Fibroblast of skin of scalp (primary cell): ENCODE data around the gene TEN1.
"Not testable (repeated sequence)": the region's sequence is repeated elsewhere in the genome, so short reads cannot be mapped to it uniquely, and the experiment has no call there.

ENCODE experiments used
- DNase-seq: peaks from one replicate; pipeline ENCODE4 v3.0.0-alpha.2; 2013

TEN1 gene

GRCh38 chr17:76032073-76032779, 53.2 kb downstream of the TEN1 start:
- no peak for DNase-seq

DNA sequence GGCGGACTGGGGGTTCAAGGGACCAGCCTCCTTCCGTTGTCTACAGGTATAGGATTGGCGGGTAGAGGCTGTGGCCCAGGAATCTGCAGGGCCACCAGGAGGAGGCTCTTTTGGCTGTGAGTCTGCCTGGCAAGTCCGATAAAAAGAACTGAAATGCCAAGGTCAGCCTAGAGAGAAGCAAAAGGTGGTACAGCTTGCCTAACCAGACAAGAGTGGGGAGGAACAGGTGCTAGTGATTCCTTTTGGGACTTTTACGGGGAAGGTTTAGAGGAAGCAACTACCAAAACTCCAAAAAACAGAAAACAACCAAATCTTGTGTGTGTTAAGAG, 53.7 kb downstream of the TEN1 start:
- DNase-seq: no peak

DNA sequence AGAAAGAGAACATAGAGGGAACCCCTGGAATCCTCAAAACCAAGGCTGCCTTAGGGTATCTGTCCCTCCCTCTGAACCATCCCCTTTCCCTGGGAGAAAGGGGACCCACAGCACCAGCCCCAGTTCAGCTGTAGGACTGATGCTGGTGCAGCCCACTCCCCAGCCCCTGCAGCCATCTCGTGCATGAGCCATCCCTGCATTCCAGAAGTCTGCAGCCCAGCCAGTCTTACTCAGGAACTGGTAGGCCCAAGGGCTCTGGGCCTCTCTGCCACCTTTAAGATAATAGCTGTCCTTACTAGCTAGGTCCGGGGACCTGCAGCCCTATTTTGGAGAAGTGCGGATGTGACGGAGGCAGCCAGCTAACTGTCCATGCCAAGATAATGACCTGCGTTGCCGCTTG, 54.1 kb downstream of the TEN1 start:
- DNase-seq: no peak

DNA sequence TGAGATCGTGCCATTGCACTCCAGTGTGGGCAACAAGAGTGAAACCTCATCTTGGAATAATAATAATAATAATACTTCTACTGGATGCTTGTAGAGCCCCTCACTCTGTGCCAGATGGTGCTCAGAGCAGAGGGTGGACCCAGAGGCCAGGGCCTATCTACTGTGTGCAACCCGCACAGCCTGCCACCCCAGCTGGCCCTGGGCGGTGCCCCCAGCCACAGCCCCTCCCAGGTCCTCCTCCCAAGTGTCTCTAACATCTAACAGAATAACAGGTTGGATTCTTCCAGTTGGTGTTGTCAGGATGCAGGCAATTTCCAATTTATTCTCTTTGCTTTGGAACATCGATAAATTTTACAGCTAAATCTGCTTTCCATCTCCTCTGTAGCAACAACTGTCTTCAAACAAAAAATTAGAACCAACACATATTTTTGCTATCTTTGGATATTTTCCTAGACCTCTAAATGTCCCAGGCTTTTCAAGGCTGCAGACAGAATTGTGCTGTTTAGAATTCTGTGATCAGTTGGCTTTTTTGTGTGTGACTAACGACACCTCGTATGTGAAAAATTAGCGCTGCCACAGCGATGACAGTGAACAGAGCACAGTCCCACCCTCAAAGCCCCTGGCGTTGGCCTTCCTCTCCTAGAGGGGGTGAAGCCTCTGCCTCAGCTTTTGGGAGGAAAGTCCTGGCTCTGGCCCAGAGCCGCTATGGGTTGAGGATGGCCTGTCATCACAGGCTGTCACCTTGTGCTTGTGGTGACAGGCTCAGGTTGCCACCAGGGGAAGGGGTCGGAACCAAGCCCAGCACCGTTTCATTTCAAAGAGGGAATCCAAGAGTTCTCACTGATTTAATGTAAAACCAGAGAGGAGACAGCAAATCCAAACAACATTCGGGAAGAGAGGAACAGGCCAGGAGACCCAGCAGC, 55.6 kb downstream of the TEN1 start:
- peak; percentile 15 for DNase-seq

GRCh38 chr17:76036497-76037261, 57.6 kb downstream of the TEN1 start:
- DNase-seq: no peak

- DNase-seq: peak; percentile 17
Observed at GRCh38 chr17:76038050-76038449, 59.0 kb downstream of the TEN1 start.

DNA sequence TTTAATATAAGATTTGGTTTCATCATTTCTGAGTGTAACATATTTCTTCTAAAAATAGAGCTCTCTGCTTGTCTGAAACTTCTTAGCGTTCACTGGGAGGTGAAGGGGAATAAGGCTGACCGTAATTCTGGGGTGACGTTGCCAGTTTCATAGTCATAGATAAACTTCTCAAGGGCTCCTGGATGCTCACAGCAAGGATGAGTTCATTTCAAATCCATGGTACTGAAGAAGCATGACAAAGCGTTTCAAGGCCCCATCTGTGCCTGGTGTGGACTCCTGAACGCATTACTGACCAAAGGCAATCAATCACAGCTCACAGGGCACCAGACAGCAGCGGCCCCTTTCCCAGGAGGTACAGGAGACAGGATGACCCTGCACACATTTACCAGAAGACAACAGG, 60.1 kb downstream of the TEN1 start:
- DNase-seq: no peak

- DNase-seq: no peak
Observed at GRCh38 chr17:76040376-76040775, 61.3 kb downstream of the TEN1 start.

DNA sequence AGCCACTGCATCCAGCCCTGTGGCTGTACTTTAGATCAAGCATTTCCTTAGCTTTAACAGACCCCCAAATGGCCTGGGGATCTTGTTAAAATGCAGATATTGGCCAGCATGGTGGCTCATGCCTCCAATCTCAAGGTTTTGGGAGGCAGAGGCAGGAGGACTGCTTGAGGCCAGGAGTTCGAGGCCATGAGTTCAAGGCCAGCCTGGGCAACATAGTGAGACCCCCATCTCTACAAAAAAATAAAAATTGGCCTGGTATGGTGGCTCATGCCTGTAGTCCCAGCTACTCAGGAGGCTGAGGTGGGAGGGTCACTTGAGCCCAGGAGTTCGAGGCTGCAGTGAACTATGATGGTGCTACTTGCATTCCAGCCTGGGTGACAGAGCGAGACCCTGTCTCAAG, 63.8 kb downstream of the TEN1 start:
- DNase-seq: not testable (repeated sequence)

- DNase-seq: not testable (repeated sequence)
Observed at GRCh38 chr17:76044475-76045007, 65.5 kb downstream of the TEN1 start.

DNA sequence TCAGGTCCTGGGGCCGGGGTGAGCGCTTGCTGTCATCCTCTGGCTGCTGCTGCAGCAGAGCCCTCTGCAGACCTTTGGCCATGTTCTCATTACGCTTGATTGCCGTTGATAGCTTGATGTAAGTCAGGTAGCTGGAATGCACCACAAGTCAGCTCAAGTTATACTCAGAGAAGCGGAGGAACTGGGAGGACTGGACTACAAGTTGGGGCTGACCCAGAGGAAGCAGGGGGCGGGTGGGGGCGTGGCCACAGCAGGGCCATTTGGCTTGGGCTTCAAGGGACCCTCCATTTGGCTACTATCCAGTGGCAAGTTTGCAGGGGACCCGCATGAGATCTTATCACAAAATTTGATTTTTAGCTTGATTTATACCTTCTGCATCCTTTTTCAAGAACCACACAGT, 67.0 kb downstream of the TEN1 start:
- DNase-seq: no peak

DNA sequence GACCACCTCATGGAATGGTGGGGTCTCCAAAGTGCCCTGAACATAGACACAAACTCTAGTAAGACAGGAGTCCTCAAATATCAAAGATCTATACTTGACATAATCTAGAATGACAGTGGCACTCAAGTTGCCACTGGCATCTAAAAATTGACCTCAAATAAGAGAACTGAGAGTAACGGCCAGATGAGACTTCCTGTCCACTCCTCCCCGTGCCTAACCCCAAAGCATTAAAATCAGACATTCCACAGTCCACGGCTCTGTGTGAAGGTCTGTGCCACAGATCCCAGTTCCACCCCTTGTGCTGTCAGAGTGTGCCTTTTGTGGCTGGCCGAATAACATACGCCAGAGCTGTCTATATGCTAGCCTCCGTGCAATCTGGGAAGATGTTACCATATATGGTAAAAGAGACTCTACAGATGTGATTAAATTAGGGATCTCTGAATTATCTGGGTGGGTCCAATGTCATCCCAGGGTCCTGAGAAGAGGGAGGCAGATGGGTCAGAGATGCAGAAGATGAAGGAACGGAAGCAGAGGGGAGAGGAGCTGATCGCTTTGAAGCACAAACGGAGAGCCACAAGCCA, 69.1 kb downstream of the TEN1 start:
- no peak for DNase-seq

DNA sequence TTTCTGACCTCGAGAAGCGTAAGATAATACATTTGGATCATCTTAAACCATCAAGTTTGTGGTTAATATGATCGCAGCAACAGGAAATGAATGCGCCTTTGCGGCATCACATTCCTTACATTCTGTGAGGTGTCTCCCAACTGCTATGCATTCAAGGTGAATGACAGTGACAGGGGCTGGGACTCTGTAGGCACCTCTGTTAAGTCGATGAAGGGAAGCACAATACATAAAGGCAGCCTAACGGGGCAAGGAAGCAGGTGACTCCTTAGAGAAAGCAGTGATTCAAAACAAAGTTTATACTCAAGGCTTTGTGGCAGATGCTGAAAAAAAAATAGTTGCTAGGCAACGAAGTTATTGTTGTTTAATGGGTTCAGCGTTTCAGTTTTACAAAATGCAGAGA, 69.7 kb downstream of the TEN1 start:
- DNase-seq: peak; percentile 27

DNA sequence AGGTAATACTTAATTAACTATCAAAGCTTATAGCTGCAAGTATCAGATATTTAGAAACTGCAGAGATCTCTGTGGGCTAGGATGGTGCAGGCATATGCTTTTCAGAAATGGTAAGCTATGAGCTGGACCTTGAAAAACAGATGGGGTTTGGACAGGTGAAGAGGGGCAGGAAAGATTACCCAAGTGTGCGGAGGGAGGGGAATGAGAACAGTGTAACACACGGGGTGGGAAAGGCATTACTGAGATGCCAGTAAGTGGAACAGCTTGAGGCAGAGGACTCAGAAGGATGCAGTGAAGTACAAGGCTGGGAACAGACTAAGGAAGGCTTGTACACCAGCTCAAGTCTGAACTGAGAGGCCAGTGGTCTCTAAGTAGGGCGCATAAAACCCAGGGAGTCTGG, 70.2 kb downstream of the TEN1 start:
- DNase-seq: no peak

- no peak for DNase-seq
Observed at GRCh38 chr17:76049836-76050537, 70.9 kb downstream of the TEN1 start.
